SK-N-SH (cell line): Measurements from ENCODE around the gene TMIE.

Source experiments
- CHD2 ChIP-seq: fragments of 150-350 bp; IDR thresholded peaks from 2 replicates; pipeline ENCODE4 v1.6.1; 2018; ENCODE audit warnings: low read length; ENCODE audit not compliant: partially characterized antibody
- JUND ChIP-seq: IDR thresholded peaks from 2 replicates; pipeline ENCODE4 v1.4.0; 2012
- MAX ChIP-seq: IDR thresholded peaks from 2 replicates; pipeline ENCODE4 v1.4.0; 2012; ENCODE audit warnings: low read depth
- NFIC ChIP-seq: IDR thresholded peaks from 2 replicates; pipeline ENCODE4 v1.4.0; 2012; ENCODE audit warnings: borderline replicate concordance
- POLR2AphosphoS5 ChIP-seq: IDR thresholded peaks from 2 replicates; pipeline ENCODE4 v1.6.1; 2012; ENCODE audit warnings: low read depth, low read length
- TCF12 ChIP-seq: IDR thresholded peaks from 2 replicates; pipeline ENCODE4 v1.4.0; 2012
- TF ChIP-seq, protein P1 (sequence below): fragments of 200-600 bp; sonication (generic); IDR thresholded peaks from 2 replicates; pipeline ENCODE4 v1.6.1; 2017; ENCODE audit warnings: antibody characterized with exemption, mild to moderate bottlenecking, moderate library complexity

DNA sequence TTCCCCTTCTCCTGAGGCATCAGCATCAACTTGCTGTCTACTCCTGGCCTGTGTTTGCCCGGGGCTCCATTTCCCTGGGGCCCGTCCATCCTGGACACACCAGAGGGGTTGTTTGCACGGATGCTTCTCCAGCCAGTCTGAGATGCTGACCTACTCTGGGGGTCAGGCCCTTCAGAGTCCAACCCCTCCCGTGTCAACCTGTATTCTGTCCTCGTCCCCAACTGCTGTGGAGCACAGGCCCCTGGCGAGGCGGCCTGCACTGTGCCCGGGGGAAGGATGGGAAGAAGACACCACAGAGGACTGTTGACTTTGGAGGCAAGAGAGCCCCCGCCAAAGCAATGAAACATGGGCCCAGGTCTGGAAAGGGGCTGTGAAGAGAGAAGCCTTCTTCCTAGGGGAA is 33.5 kb upstream of the TMIE start:
- TF ChIP-seq TCF12 (no peak), NFIC (no peak), JUND (no peak), CHD2 (no peak), MAX (no peak), POLR2AphosphoS5 (no peak)
- TF ChIP-seq, protein P1, sequence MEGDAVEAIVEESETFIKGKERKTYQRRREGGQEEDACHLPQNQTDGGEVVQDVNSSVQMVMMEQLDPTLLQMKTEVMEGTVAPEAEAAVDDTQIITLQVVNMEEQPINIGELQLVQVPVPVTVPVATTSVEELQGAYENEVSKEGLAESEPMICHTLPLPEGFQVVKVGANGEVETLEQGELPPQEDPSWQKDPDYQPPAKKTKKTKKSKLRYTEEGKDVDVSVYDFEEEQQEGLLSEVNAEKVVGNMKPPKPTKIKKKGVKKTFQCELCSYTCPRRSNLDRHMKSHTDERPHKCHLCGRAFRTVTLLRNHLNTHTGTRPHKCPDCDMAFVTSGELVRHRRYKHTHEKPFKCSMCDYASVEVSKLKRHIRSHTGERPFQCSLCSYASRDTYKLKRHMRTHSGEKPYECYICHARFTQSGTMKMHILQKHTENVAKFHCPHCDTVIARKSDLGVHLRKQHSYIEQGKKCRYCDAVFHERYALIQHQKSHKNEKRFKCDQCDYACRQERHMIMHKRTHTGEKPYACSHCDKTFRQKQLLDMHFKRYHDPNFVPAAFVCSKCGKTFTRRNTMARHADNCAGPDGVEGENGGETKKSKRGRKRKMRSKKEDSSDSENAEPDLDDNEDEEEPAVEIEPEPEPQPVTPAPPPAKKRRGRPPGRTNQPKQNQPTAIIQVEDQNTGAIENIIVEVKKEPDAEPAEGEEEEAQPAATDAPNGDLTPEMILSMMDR: no peak
